Keratinocyte (primary cell): ENCODE measurements around the gene NADSYN1. TPM values are rescaled to one million over a fixed set of nuclear protein-coding genes. Genes with fewer than 3 reads are reported as not detected.

Source experiments
- DNase-seq: peaks from one replicate; pipeline ENCODE4 v3.0.0-alpha.2; 2011; ENCODE audit warnings: low read depth, missing footprints, low spot score
- FAIRE-seq: peaks from 2 replicates; lab custom pipeline; 2011; peaks lifted over from hg19 to GRCh38; lab: Jason Lieb, UNC
- H2AFZ ChIP-seq: 2 replicates; pipeline ENCODE4 v1.6.0; 2012; ENCODE audit warnings: low read length, control low read depth, inconsistent platforms; ENCODE audit not compliant: control insufficient read depth
- H3K27ac ChIP-seq: 2 replicates; pipeline ENCODE4 v1.5.1; 2011; ENCODE audit warnings: low read length; ENCODE audit not compliant: control insufficient read depth, insufficient read depth
- H3K27me3 ChIP-seq: 3 replicates; pipeline ENCODE4 v1.6.0; 2011; ENCODE audit warnings: low read length; ENCODE audit not compliant: control insufficient read depth, insufficient read depth; ENCODE audit errors: extremely low read depth
- H3K36me3 ChIP-seq, 2 experiments: 2 replicates in 1 of 2; 3 replicates in 1 of 2; pipeline ENCODE4 v1.5.1; 2011; ENCODE audit warnings: low read length in 2 of 2, mild to moderate bottlenecking in 1 of 2; ENCODE audit not compliant: control insufficient read depth in 2 of 2, insufficient read depth in 2 of 2; ENCODE audit errors: extremely low read depth in 1 of 2
- H3K4me1 ChIP-seq: 3 replicates; pipeline ENCODE4 v1.5.1; 2011; ENCODE audit warnings: low read length; ENCODE audit not compliant: control insufficient read depth, insufficient read depth; ENCODE audit errors: extremely low read depth
- H3K4me2 ChIP-seq: 3 replicates; pipeline ENCODE4 v1.6.0; 2011; ENCODE audit warnings: low read depth, low read length; ENCODE audit not compliant: control insufficient read depth, insufficient read depth; ENCODE audit errors: extremely low read depth
- H3K4me3 ChIP-seq, 3 experiments: fragments of 200-600 bp in 1 of 3; sonication (generic) in 1 of 3; 2 replicates in 2 of 3; 3 replicates in 1 of 3; pipeline ENCODE4 v1.5.1; 2011 to 2016; ENCODE audit warnings: low read length in 3 of 3, mild to moderate bottlenecking in 3 of 3, control low read depth in 2 of 3, inconsistent platforms in 1 of 3, low read depth in 1 of 3, mixed read lengths in 1 of 3, mixed run types in 1 of 3, moderate library complexity in 1 of 3; ENCODE audit not compliant: control insufficient read depth in 2 of 3, insufficient read depth in 2 of 3; ENCODE audit errors: extremely low read depth in 1 of 3
- H3K79me2 ChIP-seq: 2 replicates; pipeline ENCODE4 v1.6.0; 2012; ENCODE audit warnings: low read length; ENCODE audit not compliant: control insufficient read depth, insufficient read depth
- H3K9ac ChIP-seq: 3 replicates; pipeline ENCODE4 v1.6.0; 2011; ENCODE audit warnings: low read length; ENCODE audit not compliant: control insufficient read depth, insufficient read depth; ENCODE audit errors: extremely low read depth
- H3K9me1 ChIP-seq: 3 replicates; pipeline ENCODE4 v1.6.0; 2011; ENCODE audit warnings: low read length; ENCODE audit not compliant: control insufficient read depth, insufficient read depth; ENCODE audit errors: extremely low read depth
- H3K9me3 ChIP-seq: 2 replicates; pipeline ENCODE4 v1.5.1; 2012; ENCODE audit warnings: low read depth, low read length; ENCODE audit not compliant: control insufficient read depth
- H4K20me1 ChIP-seq: 3 replicates; pipeline ENCODE4 v1.6.0; 2011; ENCODE audit warnings: low read length; ENCODE audit not compliant: control insufficient read depth, insufficient read depth; ENCODE audit errors: extremely low read depth
- EZH2 ChIP-seq: IDR thresholded peaks from one replicate; pipeline ENCODE4 v1.6.1; 2012; ENCODE audit warnings: inconsistent platforms, mild to moderate bottlenecking, low read length, moderate library complexity
- dilution Hi-C: fragments of 300-500 bp; cut with MboI; formaldehyde crosslinking; loops from one replicate; pipeline ENCODE4 v1.7.0; 2020; ENCODE audit warnings: low sequenced_read_pairs; ENCODE audit not compliant: extremely low pct_ligation_motif_present
- polyA plus RNA-seq, 5 experiments: library from polyadenylated mRNA; depleted of rRNA in 3 of 5; stranded (reverse) in 3 of 5; stranded (forward) in 1 of 5; unstranded in 1 of 5; fragments of >200 nt; gene quantifications; 1 replicate in 1 of 5; 2 replicates in 3 of 5; 3 replicates in 1 of 5; pipeline versions ENCODE4 v1.2.1 to v1.2.3, GENCODE V29; 2011 to 2012; ENCODE audit warnings: missing spikeins in 2 of 5, low read depth in 1 of 5, low replicate concordance in 1 of 5
- TF ChIP-seq, protein P1 (sequence below), 3 experiments: IDR thresholded peaks in 1 of 3; conservative IDR thresholded peaks in 1 of 3; optimal IDR thresholded peaks in 1 of 3; 2 replicates in 2 of 3; 3 replicates in 1 of 3; pipeline versions ENCODE3 to v1.5.1; 2011; ENCODE audit warnings: low read length in 3 of 3, mild to moderate bottlenecking in 3 of 3, moderate library complexity in 2 of 3, control low read depth in 1 of 3, inconsistent platforms in 1 of 3; ENCODE audit not compliant: insufficient read depth in 2 of 3; ENCODE audit errors: extremely low read depth in 1 of 3

Gene NADSYN1
- polyA plus RNA-seq, 1 donor (not counting 4 experiments of a cell fraction or from before 2014, with no cell fraction given), result 51.5 TPM

DNA sequence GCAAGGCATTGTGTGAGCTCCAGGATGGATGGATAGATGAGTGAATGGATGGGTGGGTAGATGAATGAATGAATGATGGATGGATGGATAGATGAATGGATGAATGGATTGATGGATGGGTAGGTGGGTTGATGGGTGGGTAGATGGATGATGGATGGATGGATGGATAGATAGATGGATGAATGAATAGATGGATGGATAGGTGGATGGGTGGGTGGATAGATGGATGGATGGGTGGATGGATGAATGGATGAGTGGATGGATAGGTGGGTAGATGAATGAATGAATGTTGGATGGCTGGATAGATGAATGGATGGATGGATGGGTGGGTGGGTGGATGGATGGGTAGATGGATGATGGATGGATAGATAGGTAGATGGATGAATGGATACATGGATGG lies 38.4 kb upstream of the NADSYN1 start:
- H2AFZ ChIP-seq, result no peak overlapping the region
- no peaks in the 10 kb centered on the region for H3K9me3 ChIP-seq
- no peaks in the 10 kb centered on the region for H3K79me2 ChIP-seq
- DNase-seq (no peak), FAIRE-seq (no peak)
- H3K27me3 ChIP-seq, result no peaks in the 10 kb centered on the region
- H3K27ac ChIP-seq, result no peak overlapping the region
- no peaks in the 10 kb centered on the region for H3K4me1 ChIP-seq
- TF ChIP-seq, protein P1, sequence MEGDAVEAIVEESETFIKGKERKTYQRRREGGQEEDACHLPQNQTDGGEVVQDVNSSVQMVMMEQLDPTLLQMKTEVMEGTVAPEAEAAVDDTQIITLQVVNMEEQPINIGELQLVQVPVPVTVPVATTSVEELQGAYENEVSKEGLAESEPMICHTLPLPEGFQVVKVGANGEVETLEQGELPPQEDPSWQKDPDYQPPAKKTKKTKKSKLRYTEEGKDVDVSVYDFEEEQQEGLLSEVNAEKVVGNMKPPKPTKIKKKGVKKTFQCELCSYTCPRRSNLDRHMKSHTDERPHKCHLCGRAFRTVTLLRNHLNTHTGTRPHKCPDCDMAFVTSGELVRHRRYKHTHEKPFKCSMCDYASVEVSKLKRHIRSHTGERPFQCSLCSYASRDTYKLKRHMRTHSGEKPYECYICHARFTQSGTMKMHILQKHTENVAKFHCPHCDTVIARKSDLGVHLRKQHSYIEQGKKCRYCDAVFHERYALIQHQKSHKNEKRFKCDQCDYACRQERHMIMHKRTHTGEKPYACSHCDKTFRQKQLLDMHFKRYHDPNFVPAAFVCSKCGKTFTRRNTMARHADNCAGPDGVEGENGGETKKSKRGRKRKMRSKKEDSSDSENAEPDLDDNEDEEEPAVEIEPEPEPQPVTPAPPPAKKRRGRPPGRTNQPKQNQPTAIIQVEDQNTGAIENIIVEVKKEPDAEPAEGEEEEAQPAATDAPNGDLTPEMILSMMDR (optimal IDR thresholded peaks at IDR 0.05 in 1 of 3, IDR thresholded peaks at IDR 0.05 in 1 of 3, conservative IDR thresholded peaks at IDR 0.05 in 1 of 3; ENCODE audit: extremely low read depth in 1 of 3, insufficient read depth in 2 of 3, low read length in 3 of 3), result no peak
- TF ChIP-seq EZH2, result no peak
- no peaks in the 10 kb centered on the region for H3K36me3 ChIP-seq
- no peak overlapping the region for H3K4me3 ChIP-seq
- H3K9me1 ChIP-seq, result no peaks in the 10 kb centered on the region
- H4K20me1 ChIP-seq, result no peaks in the 10 kb centered on the region
- no peak overlapping the region for H3K9ac ChIP-seq
- dilution Hi-C loops, result no loop called here
- no peak overlapping the region for H3K4me2 ChIP-seq

DNA sequence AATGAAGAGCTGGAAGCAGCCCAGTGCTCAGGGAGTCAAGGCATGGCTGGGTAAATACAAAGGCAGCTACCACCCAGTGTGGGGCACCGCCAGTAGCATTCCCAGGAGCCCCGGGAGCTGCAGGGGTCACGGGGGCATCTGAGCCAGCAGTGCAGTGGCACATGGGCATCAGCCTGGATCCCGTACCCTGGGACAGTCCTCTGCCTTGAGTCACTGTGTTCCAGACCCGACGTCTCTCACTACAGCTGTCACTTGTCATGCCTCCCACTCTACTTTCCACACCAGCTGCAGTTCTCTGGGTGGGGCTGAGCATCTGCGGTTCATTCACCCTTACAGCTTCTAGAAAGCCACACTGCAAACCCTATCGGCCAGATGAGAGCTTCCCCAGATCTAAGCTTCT lies 34.4 kb upstream of the NADSYN1 start:
- TF ChIP-seq EZH2, result no peak
- TF ChIP-seq, protein P1 (optimal IDR thresholded peaks at IDR 0.05 in 1 of 3, IDR thresholded peaks at IDR 0.05 in 1 of 3, conservative IDR thresholded peaks at IDR 0.05 in 1 of 3; ENCODE audit: extremely low read depth in 1 of 3, insufficient read depth in 2 of 3, low read length in 3 of 3), result no peak
- dilution Hi-C loops, result no loop called here
- Histone ChIP-seq H3K9me3 (no peaks in the 10 kb centered on the region), H3K27ac (no peak overlapping the region), H3K4me2 (no peak overlapping the region), H4K20me1 (no peaks in the 10 kb centered on the region), H3K9ac (no peak overlapping the region), H3K4me1 (no peaks in the 10 kb centered on the region), H3K4me3 (no peak overlapping the region), H3K9me1 (no peaks in the 10 kb centered on the region), H3K27me3 (peaks cover 3% of the 10 kb centered on the region), H2AFZ (no peak overlapping the region), H3K36me3 (no peaks in the 10 kb centered on the region), H3K79me2 (no peaks in the 10 kb centered on the region)
- FAIRE-seq, result no peak
- DNase-seq, result no peak
